Posterior vena cava (tissue), 2 donors: ENCODE data around the gene MBOAT1. TPM values are rescaled to one million over a fixed set of nuclear protein-coding genes. Genes with fewer than 3 reads are reported as not detected.

ENCODE experiments used
- DNase-seq: peaks from one replicate; pipeline ENCODE4 v3.0.0-alpha.2; 2020; ENCODE audit warnings: low spot score
- intact Hi-C, 2 donors: fragments of 100-400 bp; cut with DNase I; formaldehyde crosslinking; loops; one replicate each; pipeline versions ENCODE4 v1.14.1 to v1.14.2; 2022 to 2023
- total RNA-seq, 2 donors: library from RNA; stranded (reverse); fragmentation: NEBNext Ultra II Directional; extraction: Animal tissue kit (Norgen Biotek cat#: 25700); gene quantifications; one replicate each; pipeline ENCODE4 v1.2.1, GENCODE V29; 2021
- donor health status: DM: yes; HTN: yes; CAD: no.
- donor health status: DM: yes; HTN: yes; CAD: no.

Gene MBOAT1
- total RNA-seq, 2 donors from 2014 or later = 6.1 to 8.7 TPM

GRCh38 chr6:20118892-20119291, 93.4 kb downstream of the MBOAT1 start:
- intact Hi-C loops = no loop called here
- no peak for DNase-seq

GRCh38 chr6:20117474-20117873, 94.8 kb downstream of the MBOAT1 start:
- intact Hi-C loops = no loop called here
- no peak for DNase-seq

DNA sequence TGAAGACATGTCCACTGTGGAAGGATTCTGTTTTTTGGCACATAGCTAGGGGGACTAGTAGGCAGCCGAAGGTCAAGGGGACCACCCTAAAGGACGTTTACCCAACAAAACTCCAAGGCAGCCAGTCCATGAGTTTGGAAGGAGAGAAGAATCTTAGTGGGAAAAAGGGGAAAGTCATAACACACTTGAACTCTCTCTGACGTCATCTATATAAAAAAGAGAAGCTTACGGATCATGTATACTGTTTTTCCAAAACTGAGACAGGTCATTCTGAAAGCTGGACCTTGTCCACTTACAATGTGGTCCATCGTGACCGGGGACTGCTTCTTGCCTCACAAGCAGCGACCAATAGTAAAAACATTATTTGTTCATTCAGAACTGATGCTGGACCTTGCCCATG, 95.5 kb downstream of the MBOAT1 start:
- DNase-seq = no peak
- intact Hi-C loops = no loop called here

- intact Hi-C loops = no loop called here
- no peak for DNase-seq
These were observed 96.9 kb downstream of the MBOAT1 start for GRCh38 chr6:20115246-20115980.

DNA sequence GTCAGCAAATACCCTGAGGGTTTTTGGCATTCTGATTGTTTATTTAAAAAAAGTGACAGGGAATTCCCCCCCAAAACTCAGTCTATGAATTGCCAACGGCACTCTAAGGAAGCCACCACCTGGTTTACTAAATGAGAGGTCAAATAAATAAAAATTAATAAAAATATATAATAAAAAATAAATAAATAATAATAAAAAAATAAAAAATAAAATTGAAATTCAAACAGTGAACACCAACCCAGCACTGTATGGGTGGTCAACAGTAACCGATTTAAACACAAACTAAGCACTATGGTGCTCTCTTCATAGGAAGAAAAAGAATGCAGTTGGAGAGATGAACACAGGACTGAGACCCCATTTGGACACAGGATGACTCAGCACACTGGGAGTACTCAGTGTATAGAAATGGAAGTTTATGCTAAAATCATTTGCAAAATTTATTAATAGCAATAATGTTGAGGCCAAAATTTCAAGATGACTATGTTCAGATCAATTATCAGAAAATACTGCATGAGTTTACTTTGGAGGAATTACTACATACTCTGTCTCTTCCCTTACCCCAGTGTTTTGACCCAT, 98.5 kb downstream of the MBOAT1 start:
- DNase-seq = no peak
- intact Hi-C loops = no loop called here

DNA sequence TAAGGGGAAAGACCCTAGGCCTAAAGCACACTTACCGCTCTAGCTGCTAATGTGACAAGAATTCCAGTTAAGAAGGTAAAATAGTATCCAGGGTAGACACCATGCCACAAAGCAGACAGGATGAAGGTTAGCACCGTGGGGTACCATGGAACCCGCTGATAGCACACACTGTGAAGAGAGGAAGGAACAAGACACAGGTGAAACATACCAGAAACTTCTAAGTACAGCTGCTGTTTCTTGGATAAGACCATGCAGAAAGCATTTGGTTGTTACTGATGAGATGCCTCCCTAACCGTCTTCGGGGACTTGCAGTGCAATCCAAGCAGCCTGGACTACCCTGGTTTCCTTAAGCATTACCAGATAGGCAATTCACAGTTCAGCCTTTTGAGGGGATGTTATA, 99.4 kb downstream of the MBOAT1 start:
- intact Hi-C loops = no loop called here
- DNase-seq = no peak

DNA sequence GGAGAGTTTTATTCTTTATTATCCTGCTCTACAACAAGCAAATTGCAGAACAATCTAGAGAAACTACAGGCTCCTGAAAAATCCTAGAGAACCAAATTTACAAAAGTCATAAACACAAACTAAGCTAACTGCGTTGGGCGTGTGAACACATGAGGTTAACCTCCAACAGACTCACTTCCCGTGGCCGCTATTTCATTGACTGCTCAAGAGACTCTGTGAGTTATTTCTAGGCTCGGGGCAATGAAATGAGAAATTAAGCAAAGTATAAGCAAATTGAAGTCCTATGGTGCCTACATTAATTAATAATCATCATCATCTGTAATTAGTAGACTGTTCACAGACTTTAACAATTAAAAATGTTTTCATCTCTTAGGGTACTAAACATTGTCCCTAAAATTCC, 100.0 kb downstream of the MBOAT1 start:
- no peak for DNase-seq
- intact Hi-C loops = no loop called here

DNA sequence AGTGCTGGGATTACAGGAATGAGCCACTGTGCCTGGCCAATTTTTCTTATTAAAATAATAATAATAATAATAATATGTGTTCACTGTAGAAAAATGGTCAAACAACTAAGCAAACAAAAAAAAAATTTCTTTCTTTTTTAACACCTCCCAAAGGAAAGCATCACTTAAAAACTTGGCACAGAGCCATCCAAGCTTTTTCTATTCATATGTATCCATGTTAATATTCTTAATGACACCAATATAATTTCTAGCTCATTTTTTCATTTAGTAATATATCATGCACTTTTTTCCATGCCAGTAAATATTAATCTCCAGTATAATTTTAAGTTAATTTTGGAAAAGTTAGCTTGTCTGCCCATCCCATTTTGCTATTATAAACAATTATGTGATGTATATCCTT, 101.8 kb downstream of the MBOAT1 start:
- intact Hi-C loops = no loop called here
- no peak for DNase-seq

GRCh38 chr6:20109526-20109925, 102.7 kb downstream of the MBOAT1 start:
- DNase-seq = no peak
- intact Hi-C loops = no loop called here

GRCh38 chr6:20105838-20106237, 106.4 kb downstream of the MBOAT1 start:
- DNase-seq = no peak
- intact Hi-C loops = no loop called here

DNA sequence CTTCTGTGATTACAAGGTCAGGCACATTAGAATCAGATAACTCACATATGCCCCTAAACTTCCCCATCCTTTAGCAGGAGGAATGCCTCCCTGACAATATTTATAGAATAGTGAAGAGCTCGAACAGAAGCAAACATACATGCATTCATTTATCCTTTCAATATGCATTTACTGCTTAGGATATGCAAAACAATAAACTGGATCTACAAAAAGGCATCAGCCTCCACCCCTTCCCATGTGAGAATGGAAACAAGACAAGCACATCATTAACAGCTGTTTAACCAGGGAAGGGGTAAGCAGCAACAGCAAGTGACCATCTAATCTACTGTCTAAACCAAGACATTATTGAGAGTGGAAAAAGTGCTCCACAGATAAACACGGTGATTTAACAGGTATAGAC, 107.6 kb downstream of the MBOAT1 start:
- DNase-seq = no peak
- intact Hi-C loops = no loop called here

DNA sequence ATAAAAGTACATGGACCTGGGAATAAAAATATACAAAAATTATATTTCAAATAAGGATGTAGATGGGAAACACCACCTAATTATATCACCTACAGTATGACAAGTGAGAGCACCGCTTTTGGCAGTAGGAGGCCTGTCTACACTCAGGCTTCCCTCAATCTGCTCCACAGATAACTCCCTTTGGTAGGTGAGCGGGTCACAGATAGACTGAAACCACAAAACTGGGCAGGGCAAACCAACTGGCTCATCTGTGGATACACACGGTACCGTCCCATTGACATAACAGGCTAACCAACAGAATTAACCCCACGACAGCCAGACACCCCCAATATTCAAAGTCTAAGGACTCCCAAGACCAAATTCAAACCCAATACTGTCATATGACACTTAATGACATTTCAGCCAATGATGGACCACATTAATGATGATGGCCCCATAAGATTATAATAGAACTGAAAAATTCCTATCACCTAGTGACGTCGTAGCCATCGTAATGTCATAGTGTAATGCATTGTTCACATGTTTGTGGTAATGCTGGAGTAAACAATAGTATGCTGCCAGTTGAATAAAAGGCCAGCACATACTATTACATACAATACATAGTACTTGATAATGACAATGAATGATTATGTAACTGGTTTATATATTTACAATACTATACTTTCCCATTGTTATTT, 109.7 kb downstream of the MBOAT1 start:
- DNase-seq = no peak
- intact Hi-C loops = no loop called here

DNA sequence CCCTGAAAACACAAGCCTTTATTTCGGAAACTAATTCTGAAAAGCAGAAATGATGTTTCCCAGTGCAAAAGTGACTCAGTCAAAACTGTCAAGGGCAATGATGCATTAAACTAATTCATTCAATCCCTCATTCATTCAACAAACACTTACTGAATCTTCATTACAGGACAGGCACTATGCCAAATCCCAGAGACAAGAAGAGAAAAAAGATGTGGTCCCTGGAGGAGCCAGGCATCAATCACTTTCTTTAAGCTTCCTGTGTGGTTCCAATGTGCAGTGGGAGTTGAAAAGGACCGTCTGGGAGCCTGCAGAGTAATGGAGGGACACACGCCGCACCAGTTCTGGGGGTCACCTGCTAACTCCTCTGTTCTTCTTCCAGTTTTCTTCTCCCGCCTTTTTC, 113.1 kb downstream of the MBOAT1 start:
- intact Hi-C loops = no loop called here
- no peak for DNase-seq

GRCh38 chr6:20098267-20098876, 113.9 kb downstream of the MBOAT1 start:
- DNase-seq = no peak
- intact Hi-C loops = no loop called here

- no peak for DNase-seq
- intact Hi-C loops = no loop called here
These were observed 115.7 kb downstream of the MBOAT1 start for GRCh38 chr6:20096536-20096935.

GRCh38 chr6:20095436-20095835, 116.8 kb downstream of the MBOAT1 start:
- intact Hi-C loops = no loop called here

GRCh38 chr6:20092071-20092566, 120.2 kb downstream of the MBOAT1 start:
- no peak for DNase-seq
- intact Hi-C loops = no loop called here

More at GRCh38 chr6:20095436-20095835, 116.8 kb downstream of the MBOAT1 start:
- no peak for DNase-seq

DNA sequence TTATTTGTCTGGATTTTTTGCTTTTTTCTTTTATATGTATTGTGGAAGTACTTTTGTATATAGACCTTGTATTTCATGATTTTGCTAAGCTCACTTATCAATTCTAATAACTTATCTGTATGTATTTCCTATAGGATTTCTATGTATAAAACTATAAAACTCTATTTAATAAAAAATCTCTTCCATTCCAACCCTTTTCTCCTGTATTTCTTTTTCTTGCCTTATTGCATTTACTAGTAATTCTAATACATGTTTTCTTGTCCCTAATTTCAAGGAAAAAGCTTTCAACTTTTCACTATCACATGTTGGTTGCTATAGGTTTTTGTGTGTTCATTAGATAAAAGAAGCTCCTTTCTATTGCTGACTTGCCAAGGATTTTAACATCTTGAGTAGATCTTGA, 125.3 kb downstream of the MBOAT1 start:
- intact Hi-C loops = no loop called here
- no peak for DNase-seq

DNA sequence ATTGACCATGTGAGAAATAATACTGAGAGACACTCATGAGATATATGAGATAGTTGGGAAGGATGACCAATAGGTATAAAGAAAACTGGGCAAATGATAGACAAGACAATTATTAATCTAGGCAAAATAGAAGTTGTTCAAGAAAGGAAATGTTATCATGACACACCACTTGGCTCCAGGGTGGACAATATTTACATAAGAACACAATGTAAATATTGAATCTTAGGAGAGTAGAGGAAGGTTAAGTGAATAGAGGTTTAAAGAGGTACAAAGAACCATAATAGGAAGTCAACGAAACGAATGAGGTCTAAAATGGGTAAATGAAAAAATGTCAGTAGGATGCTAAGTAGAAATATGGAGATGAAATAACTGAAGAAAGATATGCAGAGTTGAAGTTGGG, 126.5 kb downstream of the MBOAT1 start:
- intact Hi-C loops = no loop called here
- DNase-seq = no peak

GRCh38 chr6:20084411-20084810, 127.9 kb downstream of the MBOAT1 start:
- intact Hi-C loops = no loop called here
- no peak for DNase-seq
